Activated CD8-positive, alpha-beta memory T cell treated with anti-CD3 and anti-CD28 coated beads, Interleukin-2, amount 10 ng/mL, durations not matched to agents 7 days and 5 days (primary cell): ENCODE results near the gene TMED7. TPM values are rescaled to one million over a fixed set of nuclear protein-coding genes. Genes with fewer than 3 reads are reported as not detected.

ENCODE experiments used
- ATAC-seq: fragments of 150-1000 bp; cut with Tn5 transposase; one replicate; pipeline ENCODE4 v1.10.0; 2021; ENCODE audit warnings: moderate library complexity
- CTCF ChIA-PET: fragments of 350-600 bp; sonication (Branson Sonifier 250); formaldehyde crosslinking; loops from one replicate; lab custom pipeline; 2021; ENCODE audit warnings: antibody characterized with exemption; lab: Charles Lee
- DNase-seq: peaks from one replicate; pipeline ENCODE4 v3.0.0-alpha.2; 2020
- H3K27ac Mint-ChIP-seq: one replicate; pipeline ENCODE4 v1.8.0; 2021; ENCODE audit warnings: mild to moderate bottlenecking, mixed read lengths
- H3K27me3 Mint-ChIP-seq: one replicate; pipeline ENCODE4 v1.8.0; 2021; ENCODE audit warnings: mixed read lengths
- H3K36me3 Mint-ChIP-seq: one replicate; pipeline ENCODE4 v1.8.0; 2021; ENCODE audit warnings: mild to moderate bottlenecking, mixed read lengths
- H3K4me1 Mint-ChIP-seq: one replicate; pipeline ENCODE4 v1.8.0; 2021; ENCODE audit warnings: mixed read lengths
- H3K4me3 Mint-ChIP-seq: one replicate; pipeline ENCODE4 v1.8.0; 2021; ENCODE audit warnings: mild to moderate bottlenecking, moderate library complexity, mixed read lengths
- H3K9me3 Mint-ChIP-seq: one replicate; pipeline ENCODE4 v1.8.0; 2022; ENCODE audit warnings: low read depth, mixed read lengths
- total RNA-seq, 2 experiments: library from RNA; stranded (reverse); gene quantifications; one replicate each; pipeline ENCODE4 v1.2.3, GENCODE V29; 2021

Gene TMED7
- total RNA-seq, 2 experiments from 2014 or later: 41.8 to 44.3 TPM

- Mint-ChIP-seq H3K27me3 (no peaks in the 10 kb centered on the region), H3K27ac (no peak overlapping the region), H3K4me3 (no peak overlapping the region), H3K9me3 (no peaks in the 10 kb centered on the region), H3K4me1 (peaks cover 10% of the 10 kb centered on the region), H3K36me3 (peaks cover 52% of the 10 kb centered on the region)
- CTCF ChIA-PET: interaction anchor here (1.0 to 2.8 kb wide), 2 partner anchors 8 to 308 kb away, joined by 3 to 10 read pairs; partner anchors contain the start of gene TMED7
- ATAC-seq (no peak), DNase-seq (no peak)
These were observed 8.9 kb downstream of the TMED7 start for GRCh38 chr5:115616892-115617291.

- CTCF ChIA-PET: interaction anchor here (1.0 to 2.8 kb wide), 3 partner anchors 9 to 307 kb away, joined by 3 to 10 read pairs (median 6); partner anchors contain the start of gene TMED7
- peaks cover 52% of the 10 kb centered on the region for H3K36me3 Mint-ChIP-seq
- ATAC-seq: no peak
These were observed 9.4 kb downstream of the TMED7 start for GRCh38 chr5:115616472-115616871.

GRCh38 chr5:115611873-115612272 lies 14.0 kb downstream of the TMED7 start:
- H3K36me3 Mint-ChIP-seq: peaks cover 32% of the 10 kb centered on the region
- DNase-seq: no peak
- CTCF ChIA-PET: no interaction called here
- peaks cover under 1% of the 10 kb centered on the region for H3K4me1 Mint-ChIP-seq
- no peaks in the 10 kb centered on the region for H3K9me3 Mint-ChIP-seq
- ATAC-seq: no peak
- H3K27ac Mint-ChIP-seq: no peak overlapping the region
- H3K4me3 Mint-ChIP-seq: no peak overlapping the region
- H3K27me3 Mint-ChIP-seq: no peaks in the 10 kb centered on the region

More at GRCh38 chr5:115616472-115616871, 9.4 kb downstream of the TMED7 start:
- H3K4me3 Mint-ChIP-seq: no peak overlapping the region
- peaks cover 8% of the 10 kb centered on the region for H3K4me1 Mint-ChIP-seq
- no peaks in the 10 kb centered on the region for H3K27me3 Mint-ChIP-seq
- no peak overlapping the region for H3K27ac Mint-ChIP-seq
- DNase-seq: no peak
- no peaks in the 10 kb centered on the region for H3K9me3 Mint-ChIP-seq

- Mint-ChIP-seq H3K4me3 (no peak overlapping the region), H3K4me1 (peaks cover 9% of the 10 kb centered on the region), H3K9me3 (no peaks in the 10 kb centered on the region), H3K36me3 (peaks cover 34% of the 10 kb centered on the region), H3K27me3 (no peaks in the 10 kb centered on the region), H3K27ac (no peak overlapping the region)
- CTCF ChIA-PET: interaction anchor here (1.4 kb wide), 1 partner anchor 17 kb away, joined by 3 read pairs; no protein-coding TSS in a partner anchor
- ATAC-seq (no peak), DNase-seq (no peak)
These were observed 17.9 kb downstream of the TMED7 start for GRCh38 chr5:115607935-115608334.

GRCh38 chr5:115605436-115605835 lies 20.4 kb downstream of the TMED7 start:
- Mint-ChIP-seq H3K4me1 (peaks cover 24% of the 10 kb centered on the region), H3K36me3 (peaks cover 32% of the 10 kb centered on the region), H3K4me3 (no peak overlapping the region), H3K27ac (no peak overlapping the region), H3K27me3 (no peaks in the 10 kb centered on the region), H3K9me3 (no peaks in the 10 kb centered on the region)
- no peak for ATAC-seq
- no peak for DNase-seq
- CTCF ChIA-PET: no interaction called here

- peak overlapping the region; percentile 34 for H3K27ac Mint-ChIP-seq
- no peak for ATAC-seq
- H3K4me3 Mint-ChIP-seq: peak overlapping the region; percentile 68
- no peak for DNase-seq
- no peaks in the 10 kb centered on the region for H3K27me3 Mint-ChIP-seq
- CTCF ChIA-PET: interaction anchor here (0.7 to 2.0 kb wide), 3 partner anchors 22 to 61 kb away, joined by 3 to 12 read pairs (median 5); no protein-coding TSS in a partner anchor
- H3K36me3 Mint-ChIP-seq: peaks cover 29% of the 10 kb centered on the region
- no peaks in the 10 kb centered on the region for H3K9me3 Mint-ChIP-seq
- peaks cover 37% of the 10 kb centered on the region for H3K4me1 Mint-ChIP-seq
These were observed 23.2 kb downstream of the TMED7 start for GRCh38 chr5:115602591-115603125.

- Mint-ChIP-seq H3K36me3 (peaks cover 29% of the 10 kb centered on the region), H3K9me3 (no peaks in the 10 kb centered on the region), H3K4me1 (peaks cover 37% of the 10 kb centered on the region), H3K4me3 (peak within 1 kb of the TSS; percentile 68), H3K27me3 (no peaks in the 10 kb centered on the region), H3K27ac (peak within 1 kb of the TSS; percentile 55)
- CTCF ChIA-PET: interaction anchor here (0.7 to 2.0 kb wide), 7 partner anchors 17 to 239 kb away, joined by 3 to 12 read pairs (median 3); partner anchors contain the start of genes AP3S1 and ATG12
- DNase-seq (peak; percentile 72), ATAC-seq (peak; percentile 90)
These were observed 23.9 kb downstream of the TMED7 start, which contains the start of gene TICAM2 for GRCh38 chr5:115601701-115602590. Gene TICAM2, minus strand, starts transcription at chr5:115602479. Its CDS starts 21,223 bp downstream, at chr5:115581256.

- H3K27me3 Mint-ChIP-seq: no peaks in the 10 kb centered on the region
- CTCF ChIA-PET: interaction anchor here (1.1 to 2.0 kb wide), 3 partner anchors 18 to 241 kb away, joined by 3 to 12 read pairs (median 3); partner anchors contain the start of genes AP3S1 and ATG12
- H3K4me3 Mint-ChIP-seq: peak overlapping the region; percentile 40
- H3K4me1 Mint-ChIP-seq: peaks cover 35% of the 10 kb centered on the region
- no peak for DNase-seq
- no peak overlapping the region for H3K27ac Mint-ChIP-seq
- H3K9me3 Mint-ChIP-seq: no peaks in the 10 kb centered on the region
- H3K36me3 Mint-ChIP-seq: peaks cover 21% of the 10 kb centered on the region
- ATAC-seq: no peak
These were observed 25.1 kb downstream of the TMED7 start for GRCh38 chr5:115600766-115601165.

GRCh38 chr5:115599924-115600323 lies 25.9 kb downstream of the TMED7 start:
- CTCF ChIA-PET: interaction anchor here (0.6 kb wide), 1 partner anchor 26 kb away, joined by 3 read pairs; no protein-coding TSS in a partner anchor
- DNase-seq: no peak
- Mint-ChIP-seq H3K4me3 (peak overlapping the region; percentile 33), H3K9me3 (no peaks in the 10 kb centered on the region), H3K4me1 (peaks cover 35% of the 10 kb centered on the region), H3K27me3 (no peaks in the 10 kb centered on the region), H3K36me3 (peaks cover 17% of the 10 kb centered on the region), H3K27ac (no peak overlapping the region)
- ATAC-seq: no peak

GRCh38 chr5:115599502-115599901 lies 26.3 kb downstream of the TMED7 start:
- CTCF ChIA-PET: interaction anchor here (0.6 kb wide), 1 partner anchor 25 kb away, joined by 3 read pairs; no protein-coding TSS in a partner anchor
- peaks cover 35% of the 10 kb centered on the region for H3K4me1 Mint-ChIP-seq
- no peak for ATAC-seq
- H3K9me3 Mint-ChIP-seq: no peaks in the 10 kb centered on the region
- peak overlapping the region; percentile 33 for H3K4me3 Mint-ChIP-seq
- no peaks in the 10 kb centered on the region for H3K27me3 Mint-ChIP-seq
- H3K27ac Mint-ChIP-seq: no peak overlapping the region
- no peak for DNase-seq
- peaks cover 15% of the 10 kb centered on the region for H3K36me3 Mint-ChIP-seq

GRCh38 chr5:115594128-115595047 lies 31.4 kb downstream of the TMED7 start:
- no peak overlapping the region for H3K27ac Mint-ChIP-seq
- H3K9me3 Mint-ChIP-seq: no peaks in the 10 kb centered on the region
- ATAC-seq (no peak), DNase-seq (no peak)
- H3K36me3 Mint-ChIP-seq: peaks cover 2% of the 10 kb centered on the region
- CTCF ChIA-PET: no interaction called here
- peaks cover 2% of the 10 kb centered on the region for H3K27me3 Mint-ChIP-seq
- H3K4me3 Mint-ChIP-seq: no peak overlapping the region
- peaks cover 2% of the 10 kb centered on the region for H3K4me1 Mint-ChIP-seq

GRCh38 chr5:115589043-115589442 lies 36.8 kb downstream of the TMED7 start:
- Mint-ChIP-seq H3K27me3 (peaks cover 2% of the 10 kb centered on the region), H3K27ac (no peak overlapping the region), H3K4me3 (no peak overlapping the region), H3K36me3 (peaks cover 2% of the 10 kb centered on the region), H3K9me3 (no peaks in the 10 kb centered on the region), H3K4me1 (no peaks in the 10 kb centered on the region)
- ATAC-seq: no peak
- DNase-seq: no peak
- CTCF ChIA-PET: interaction anchor here (1.0 to 1.5 kb wide), 4 partner anchors 21 to 279 kb away, joined by 3 to 4 read pairs (median 4); no protein-coding TSS in a partner anchor
